Effector memory CD8-positive, alpha-beta T cell (primary cell): Measurements from ENCODE around the gene ATP6V0A1.
"Not testable (repeated sequence)": the region's sequence is repeated elsewhere in the genome, so short reads cannot be mapped to it uniquely, and the experiment has no call there.

Source experiments
- ATAC-seq: fragments of 150-1000 bp; cut with Tn5 transposase; replicated peaks from 2 replicates; pipeline ENCODE4 v1.10.0; 2021; ENCODE audit warnings: mild to moderate bottlenecking, moderate library complexity
- DNase-seq, 3 experiments: peaks; one replicate each; pipeline ENCODE4 v3.0.0; 2021
- H3K27ac Mint-ChIP-seq, 2 donors: one replicate each; pipeline ENCODE4 v1.8.0; 2022; ENCODE audit warnings: mild to moderate bottlenecking in 2 of 2, mixed read lengths in 2 of 2, moderate library complexity in 2 of 2
- H3K27me3 Mint-ChIP-seq, 2 donors: one replicate each; pipeline ENCODE4 v1.8.0; 2022; ENCODE audit warnings: mixed read lengths in 2 of 2
- H3K36me3 Mint-ChIP-seq: one replicate; pipeline ENCODE4 v1.8.0; 2022; ENCODE audit warnings: mild to moderate bottlenecking, moderate library complexity, mixed read lengths; ENCODE audit not compliant: insufficient read depth
- H3K4me1 Mint-ChIP-seq, 2 donors: one replicate each; pipeline ENCODE4 v1.8.0; 2022; ENCODE audit warnings: low read depth in 2 of 2, mixed read lengths in 2 of 2
- H3K4me3 Mint-ChIP-seq, 2 donors: one replicate each; pipeline ENCODE4 v1.8.0; 2022; ENCODE audit warnings: mild to moderate bottlenecking in 2 of 2, mixed read lengths in 2 of 2, moderate library complexity in 2 of 2
- H3K9me3 Mint-ChIP-seq, 2 donors: one replicate each; pipeline ENCODE4 v1.8.0; 2022; ENCODE audit warnings: mixed read lengths in 2 of 2

ATP6V0A1 gene

GRCh38 chr17:42422958-42423712 lies 35.5 kb upstream of the ATP6V0A1 start, which contains the start of gene CAVIN1:
Gene CAVIN1 (minus strand): TSS chr17:42423256. CDS start chr17:42423097, 159 bp downstream.
- DNase-seq: no peak
- Mint-ChIP-seq H3K4me1 (peaks cover 9 to 12% of the 10 kb centered on the region in 2 donors), H3K27ac (no peak within 1 kb of the TSS), H3K9me3 (no peaks in the 10 kb centered on the region), H3K27me3 (peaks cover 31 to 59% of the 10 kb centered on the region in 2 donors), H3K36me3 (no peaks in the 10 kb centered on the region), H3K4me3 (peak within 1 kb of the TSS; percentile 84)
- ATAC-seq: peak; percentile 38

DNA sequence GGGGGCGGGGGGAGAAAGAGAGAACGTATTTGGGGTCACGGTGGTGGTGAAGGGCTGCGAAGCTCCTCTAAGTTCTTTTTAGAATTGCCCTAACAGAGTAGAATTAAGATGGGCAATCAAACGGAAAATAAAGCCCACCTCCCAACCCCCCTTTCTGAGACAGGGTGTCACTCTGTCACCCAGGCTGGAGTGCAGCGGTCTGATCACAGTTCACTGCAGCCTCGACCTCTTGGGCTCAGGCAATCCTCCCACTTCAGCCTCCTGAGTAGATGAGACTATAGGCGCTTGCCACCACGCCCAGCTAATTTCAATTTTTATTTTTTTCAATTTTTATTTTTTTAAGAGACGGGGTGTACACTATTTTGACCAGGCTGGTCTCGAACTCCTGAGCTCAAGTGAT lies 34.9 kb upstream of the ATP6V0A1 start:
- H3K4me3 Mint-ChIP-seq: peak overlapping the region in 1 of 2 donors; percentile 25
- no peak for ATAC-seq
- H3K27ac Mint-ChIP-seq: no peak overlapping the region

GRCh38 chr17:42424991-42425610 lies 33.6 kb upstream of the ATP6V0A1 start:
- H3K27me3 Mint-ChIP-seq: peaks cover 40 to 68% of the 10 kb centered on the region in 2 donors
- no peaks in the 10 kb centered on the region for H3K36me3 Mint-ChIP-seq
- H3K4me3 Mint-ChIP-seq: no peak overlapping the region
- H3K4me1 Mint-ChIP-seq: peaks cover 9 to 12% of the 10 kb centered on the region in 2 donors
- DNase-seq (no peak), ATAC-seq (no peak)
- H3K9me3 Mint-ChIP-seq: no peaks in the 10 kb centered on the region
- H3K27ac Mint-ChIP-seq: no peak overlapping the region

More for the DNA sequence above, 34.9 kb upstream of the ATP6V0A1 start:
- H3K9me3 Mint-ChIP-seq: no peaks in the 10 kb centered on the region
- peaks cover 9 to 12% of the 10 kb centered on the region in 2 donors for H3K4me1 Mint-ChIP-seq
- peaks cover 37 to 65% of the 10 kb centered on the region in 2 donors for H3K27me3 Mint-ChIP-seq
- no peaks in the 10 kb centered on the region for H3K36me3 Mint-ChIP-seq
- DNase-seq: no peak

DNA sequence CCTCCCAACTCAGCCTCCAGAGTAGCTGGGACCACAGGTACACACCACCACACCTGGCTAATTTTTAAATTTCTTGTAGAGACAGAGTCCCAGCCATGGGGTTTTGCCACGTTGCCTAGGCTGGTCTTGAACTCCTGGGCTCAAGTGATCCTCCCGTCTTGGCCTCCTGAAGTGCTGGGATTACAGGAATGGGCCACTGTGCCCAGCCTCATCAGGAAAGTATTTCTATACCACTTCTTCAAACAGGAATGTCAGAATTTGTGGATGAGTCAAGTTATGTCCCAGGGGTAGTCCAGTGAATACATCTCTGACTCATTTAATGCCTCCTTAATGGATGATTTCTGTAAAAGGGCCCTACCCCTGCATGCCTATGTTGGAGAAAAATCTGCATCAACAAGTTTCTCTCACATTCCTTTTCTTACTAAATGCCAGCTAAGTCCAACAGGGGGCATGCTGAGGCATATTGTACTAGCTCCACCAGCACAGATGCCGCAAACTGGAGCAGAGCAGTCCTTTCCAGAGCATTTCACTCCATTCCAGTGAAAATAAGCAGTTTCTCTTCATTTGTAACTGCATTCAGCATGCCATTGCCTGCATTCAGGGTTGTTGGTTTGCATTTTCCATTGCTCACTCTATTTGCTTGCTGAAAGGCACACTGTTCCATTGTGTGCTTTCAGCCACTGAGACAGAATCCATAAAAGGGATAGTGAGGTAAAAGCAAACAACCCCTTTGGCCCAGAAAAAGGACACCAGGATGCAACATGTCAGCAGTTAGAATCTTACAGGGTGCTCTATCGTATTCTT lies 30.3 kb upstream of the ATP6V0A1 start:
- Mint-ChIP-seq H3K27ac (no peak overlapping the region), H3K4me3 (no peak overlapping the region), H3K9me3 (no peaks in the 10 kb centered on the region), H3K4me1 (no peaks in the 10 kb centered on the region), H3K36me3 (no peaks in the 10 kb centered on the region), H3K27me3 (peaks cover 38 to 43% of the 10 kb centered on the region in 2 donors)
- ATAC-seq (peak; percentile 77), DNase-seq (peak; percentile 47 to 52 (median 47))

DNA sequence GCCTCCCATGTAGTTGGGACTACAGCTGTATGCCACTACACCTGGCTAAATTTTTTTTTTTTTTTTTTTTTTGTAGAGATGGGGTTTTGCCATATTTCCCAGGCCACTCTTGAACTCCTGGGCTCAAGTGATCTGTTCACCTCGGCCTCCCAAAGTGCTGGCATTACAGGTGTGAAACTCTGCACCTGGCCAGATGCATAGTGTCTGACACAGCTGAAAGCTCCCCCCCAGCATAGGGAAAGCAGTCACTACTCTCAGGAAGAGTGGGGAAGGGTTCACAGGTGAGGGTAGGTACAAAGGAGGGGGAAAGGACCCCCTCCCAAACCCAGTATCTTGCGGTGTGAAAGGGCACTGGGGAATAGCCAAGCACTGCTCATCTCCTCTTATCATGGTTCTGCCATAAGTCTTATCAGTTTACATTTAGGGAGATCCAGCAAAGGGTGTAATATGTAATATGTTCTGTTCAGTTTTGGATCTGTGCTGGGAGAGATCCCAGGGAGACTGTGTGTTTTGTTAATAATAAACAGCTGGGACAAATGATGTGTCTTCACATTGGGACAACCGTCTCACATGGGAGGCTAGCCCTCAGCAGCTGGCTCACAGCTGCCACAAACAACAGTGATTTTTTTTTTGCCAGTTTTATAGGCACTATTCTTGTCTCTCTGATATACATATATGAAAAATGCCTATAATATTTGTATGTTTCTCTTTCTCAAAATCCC lies 28.8 kb upstream of the ATP6V0A1 start:
- no peaks in the 10 kb centered on the region for H3K4me1 Mint-ChIP-seq
- H3K27ac Mint-ChIP-seq: no peak overlapping the region
- no peaks in the 10 kb centered on the region for H3K36me3 Mint-ChIP-seq
- no peaks in the 10 kb centered on the region for H3K9me3 Mint-ChIP-seq
- no peak for ATAC-seq
- H3K27me3 Mint-ChIP-seq: peaks cover 32 to 43% of the 10 kb centered on the region in 2 donors
- DNase-seq: no peak
- no peak overlapping the region for H3K4me3 Mint-ChIP-seq

- DNase-seq: no peak
- Mint-ChIP-seq H3K27ac (no peak overlapping the region), H3K27me3 (peaks cover 26 to 49% of the 10 kb centered on the region in 2 donors), H3K9me3 (no peaks in the 10 kb centered on the region), H3K36me3 (no peaks in the 10 kb centered on the region), H3K4me1 (no peaks in the 10 kb centered on the region), H3K4me3 (no peak overlapping the region)
- no peak for ATAC-seq
Measured at GRCh38 chr17:42431758-42432161, 26.9 kb upstream of the ATP6V0A1 start.

DNA sequence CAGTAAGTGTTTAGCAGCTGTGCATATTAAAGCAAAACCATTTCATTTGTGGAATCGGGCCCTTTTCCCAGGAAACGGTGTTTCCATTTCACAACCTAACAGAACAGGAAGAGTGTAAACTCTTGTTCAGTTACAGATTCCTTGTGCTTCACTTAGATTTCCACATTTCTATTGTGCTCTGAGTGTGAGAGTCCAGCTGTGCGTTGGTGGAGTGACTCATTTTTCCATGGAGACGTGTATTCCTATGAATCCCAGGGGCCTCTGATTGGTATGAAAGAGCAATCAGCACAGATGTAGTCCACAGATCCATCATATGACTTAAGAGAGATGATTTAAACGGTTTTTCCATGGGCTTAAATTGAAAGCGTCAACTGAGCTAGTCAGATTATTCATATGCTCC lies 22.3 kb upstream of the ATP6V0A1 start:
- no peak overlapping the region for H3K4me3 Mint-ChIP-seq
- H3K27me3 Mint-ChIP-seq: peaks cover 0 to 30% of the 10 kb centered on the region in 2 donors
- DNase-seq (no peak), ATAC-seq (no peak)
- no peaks in the 10 kb centered on the region for H3K9me3 Mint-ChIP-seq
- H3K27ac Mint-ChIP-seq: no peak overlapping the region
- H3K36me3 Mint-ChIP-seq: no peaks in the 10 kb centered on the region
- H3K4me1 Mint-ChIP-seq: peaks cover under 1 to 2% of the 10 kb centered on the region in 2 donors

DNA sequence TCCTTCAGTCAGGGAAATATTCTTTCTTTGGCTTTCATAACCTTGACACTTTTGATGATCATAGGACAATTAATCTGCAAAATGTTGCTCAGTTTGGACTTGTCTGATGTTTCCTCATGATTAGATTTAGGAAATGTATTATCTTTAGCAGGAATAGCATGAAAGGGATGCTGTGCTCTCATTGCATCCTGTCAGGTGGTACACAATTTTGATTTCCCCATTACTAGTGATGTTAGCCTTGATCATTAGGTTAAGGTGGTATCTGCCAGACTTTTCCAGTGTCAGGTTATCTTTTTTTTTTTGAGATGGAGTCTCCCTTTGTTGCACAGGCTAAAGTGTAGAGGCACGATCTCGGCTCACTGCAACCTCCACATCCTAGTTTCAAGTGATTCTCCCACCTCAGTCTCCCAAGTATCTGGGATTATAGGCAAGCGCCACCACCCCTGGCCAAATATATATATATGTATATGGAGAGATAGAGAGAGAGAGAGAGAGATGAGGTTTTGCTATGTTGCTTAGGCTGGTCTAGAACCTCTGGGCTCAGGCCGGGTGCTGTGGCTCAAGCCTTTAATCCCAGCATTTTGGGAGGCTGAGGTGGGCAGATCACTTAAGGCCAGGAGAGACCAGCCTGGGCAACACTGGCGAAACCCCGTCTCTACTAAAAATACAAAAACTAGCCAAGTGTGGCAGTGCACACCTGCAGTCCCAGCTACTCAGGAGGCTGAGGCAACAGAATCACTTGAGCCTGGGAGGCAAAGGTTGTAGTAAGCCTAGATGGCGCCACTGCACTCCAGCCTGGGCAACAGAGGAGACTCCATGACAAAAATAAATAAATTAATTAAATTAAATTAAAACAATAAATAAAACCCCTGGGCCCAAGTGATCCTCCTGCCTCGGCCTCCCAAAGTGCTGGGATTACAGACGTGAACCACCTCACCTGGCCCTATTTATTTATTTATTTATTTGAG lies 19.8 kb upstream of the ATP6V0A1 start:
- Mint-ChIP-seq H3K27me3 (peaks cover 0 to 18% of the 10 kb centered on the region in 2 donors), H3K9me3 (no peaks in the 10 kb centered on the region), H3K4me3 (no peak overlapping the region), H3K4me1 (peaks cover 5 to 6% of the 10 kb centered on the region in 2 donors), H3K27ac (no peak overlapping the region), H3K36me3 (no peaks in the 10 kb centered on the region)
- ATAC-seq: no peak
- DNase-seq: peak in 2 of 3 experiments; percentile 28 to 33

- Mint-ChIP-seq H3K4me3 (peak overlapping the region; percentile 21 to 51), H3K4me1 (peaks cover 5 to 6% of the 10 kb centered on the region in 2 donors), H3K36me3 (peaks cover 4% of the 10 kb centered on the region), H3K27ac (no peak overlapping the region), H3K27me3 (peaks cover 10 to 19% of the 10 kb centered on the region in 2 donors), H3K9me3 (no peaks in the 10 kb centered on the region)
- peak; percentile 85 for ATAC-seq
- DNase-seq: no peak
Measured at GRCh38 chr17:42441371-42442195, 17.1 kb upstream of the ATP6V0A1 start.

- Mint-ChIP-seq H3K27me3 (peaks cover 10 to 18% of the 10 kb centered on the region in 2 donors), H3K9me3 (no peaks in the 10 kb centered on the region), H3K4me3 (peak overlapping the region; percentile 21 to 51), H3K27ac (no peak overlapping the region), H3K4me1 (peaks cover 5 to 6% of the 10 kb centered on the region in 2 donors), H3K36me3 (peaks cover 4% of the 10 kb centered on the region)
- ATAC-seq (peak; percentile 32), DNase-seq (no peak)
Measured at GRCh38 chr17:42442196-42442565, 16.5 kb upstream of the ATP6V0A1 start.

DNA sequence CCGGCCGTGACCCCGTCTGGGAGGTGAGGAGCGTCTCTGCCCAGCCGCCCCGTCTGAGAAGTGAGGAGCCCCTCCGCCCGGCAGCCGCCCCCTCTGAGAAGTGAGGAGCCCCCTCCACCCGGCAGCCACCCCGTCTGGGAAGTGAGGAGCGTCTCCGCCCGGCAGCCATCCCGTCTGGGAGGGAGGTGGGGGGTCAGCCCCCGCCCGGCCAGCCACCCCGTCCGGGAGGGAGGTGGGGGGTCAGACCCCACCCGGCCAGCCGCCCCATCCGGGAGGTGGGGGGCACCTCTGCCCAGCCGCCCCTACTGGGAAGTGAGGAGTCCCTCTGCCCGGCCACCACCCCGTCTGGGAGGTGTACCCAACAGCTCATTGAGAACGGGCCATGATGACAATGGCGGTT lies 9.5 kb upstream of the ATP6V0A1 start:
- not testable (repeated sequence) for H3K4me1 Mint-ChIP-seq, DNase-seq, H3K27ac Mint-ChIP-seq, ATAC-seq, H3K4me3 Mint-ChIP-seq, H3K36me3 Mint-ChIP-seq, H3K9me3 Mint-ChIP-seq
- peaks cover 10 to 15% of the 10 kb centered on the region in 2 donors for H3K27me3 Mint-ChIP-seq
